Lower lobe of right lung (tissue), 2 donors: ENCODE results near the gene APOL2. TPM values are rescaled to one million over a fixed set of nuclear protein-coding genes. Genes with fewer than 3 reads are reported as not detected.
"Not testable (repeated sequence)": the region's sequence is repeated elsewhere in the genome, so short reads cannot be mapped to it uniquely, and the experiment has no call there.

ENCODE experiments used
- ATAC-seq, 2 donors: fragments of 200-7000 bp; cut with Tn5 transposase; one replicate each; pipeline ENCODE4 v1.9.1; 2020 to 2022; ENCODE audit warnings: mild to moderate bottlenecking in 2 of 2, moderate library complexity in 2 of 2
- DNase-seq: peaks from one replicate; pipeline ENCODE4 v3.0.0-alpha.2; 2020
- H3K27ac ChIP-seq: fragments of 200-600 bp; one replicate; pipeline ENCODE4 v1.8.0; 2022
- H3K27me3 ChIP-seq: fragments of 200-600 bp; one replicate; pipeline ENCODE4 v1.8.0; 2022; ENCODE audit warnings: low read depth
- H3K36me3 ChIP-seq: fragments of 200-600 bp; one replicate; pipeline ENCODE4 v1.8.0; 2022; ENCODE audit warnings: mild to moderate bottlenecking
- H3K4me1 ChIP-seq: fragments of 200-600 bp; one replicate; pipeline ENCODE4 v1.8.0; 2022
- H3K4me3 ChIP-seq: fragments of 200-600 bp; one replicate; pipeline ENCODE4 v1.8.0; 2022; ENCODE audit warnings: mild to moderate bottlenecking
- H3K9me3 ChIP-seq: fragments of 200-600 bp; one replicate; pipeline ENCODE4 v1.8.0; 2022
- intact Hi-C: fragments of 100-400 bp; cut with DNase I; formaldehyde crosslinking; loops from one replicate; pipeline ENCODE4 v1.11.0; 2022
- total RNA-seq: library from RNA; stranded (reverse); fragmentation: NEBNext Ultra II Directional; extraction: Animal tissue kit (Norgen Biotek cat#: 25700); gene quantifications from one replicate; pipeline ENCODE4 v1.2.1, GENCODE V29; 2021
- TF ChIP-seq, protein P1 (sequence below): fragments of 200-600 bp; IDR thresholded peaks from one replicate; pipeline ENCODE4 v1.8.0; 2022; ENCODE audit warnings: antibody characterized with exemption, mild to moderate bottlenecking
- donor health status: DM: no; HTN: yes; CAD: no; lungs with severe emphysema.

The APOL2 gene
- total RNA-seq, 1 donor from 2014 or later = 56.0 TPM

DNA sequence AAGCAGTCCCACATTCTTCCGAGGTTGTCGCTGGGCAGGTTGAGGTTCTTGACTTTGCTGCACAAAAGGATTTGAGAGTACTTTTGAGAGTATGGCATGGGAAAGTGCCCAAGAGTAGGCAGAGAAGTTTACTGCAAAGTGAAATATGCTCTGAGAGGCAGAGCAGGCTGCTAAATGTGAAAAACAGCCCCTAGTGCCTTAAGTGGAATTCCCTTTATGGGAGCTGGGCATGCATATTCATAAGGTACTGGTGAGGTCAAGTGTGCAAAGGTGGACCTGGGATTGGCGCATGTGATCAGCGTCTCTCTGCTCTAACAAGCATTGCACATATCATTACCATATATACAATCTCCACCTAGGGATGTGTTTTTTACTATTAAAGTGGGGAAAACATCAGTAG is 25.7 kb downstream of the APOL2 start:
- peaks cover 45% of the 10 kb centered on the region for H3K4me1 ChIP-seq
- H3K4me3 ChIP-seq = no peak overlapping the region
- no peaks in the 10 kb centered on the region for H3K9me3 ChIP-seq
- no peaks in the 10 kb centered on the region for H3K27me3 ChIP-seq
- no peaks in the 10 kb centered on the region for H3K36me3 ChIP-seq
- H3K27ac ChIP-seq = no peak overlapping the region
- TF ChIP-seq, protein P1, sequence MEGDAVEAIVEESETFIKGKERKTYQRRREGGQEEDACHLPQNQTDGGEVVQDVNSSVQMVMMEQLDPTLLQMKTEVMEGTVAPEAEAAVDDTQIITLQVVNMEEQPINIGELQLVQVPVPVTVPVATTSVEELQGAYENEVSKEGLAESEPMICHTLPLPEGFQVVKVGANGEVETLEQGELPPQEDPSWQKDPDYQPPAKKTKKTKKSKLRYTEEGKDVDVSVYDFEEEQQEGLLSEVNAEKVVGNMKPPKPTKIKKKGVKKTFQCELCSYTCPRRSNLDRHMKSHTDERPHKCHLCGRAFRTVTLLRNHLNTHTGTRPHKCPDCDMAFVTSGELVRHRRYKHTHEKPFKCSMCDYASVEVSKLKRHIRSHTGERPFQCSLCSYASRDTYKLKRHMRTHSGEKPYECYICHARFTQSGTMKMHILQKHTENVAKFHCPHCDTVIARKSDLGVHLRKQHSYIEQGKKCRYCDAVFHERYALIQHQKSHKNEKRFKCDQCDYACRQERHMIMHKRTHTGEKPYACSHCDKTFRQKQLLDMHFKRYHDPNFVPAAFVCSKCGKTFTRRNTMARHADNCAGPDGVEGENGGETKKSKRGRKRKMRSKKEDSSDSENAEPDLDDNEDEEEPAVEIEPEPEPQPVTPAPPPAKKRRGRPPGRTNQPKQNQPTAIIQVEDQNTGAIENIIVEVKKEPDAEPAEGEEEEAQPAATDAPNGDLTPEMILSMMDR = no peak
- ATAC-seq (peak; percentile 73 to 74), DNase-seq (no peak)
- intact Hi-C loops = no loop called here

DNA sequence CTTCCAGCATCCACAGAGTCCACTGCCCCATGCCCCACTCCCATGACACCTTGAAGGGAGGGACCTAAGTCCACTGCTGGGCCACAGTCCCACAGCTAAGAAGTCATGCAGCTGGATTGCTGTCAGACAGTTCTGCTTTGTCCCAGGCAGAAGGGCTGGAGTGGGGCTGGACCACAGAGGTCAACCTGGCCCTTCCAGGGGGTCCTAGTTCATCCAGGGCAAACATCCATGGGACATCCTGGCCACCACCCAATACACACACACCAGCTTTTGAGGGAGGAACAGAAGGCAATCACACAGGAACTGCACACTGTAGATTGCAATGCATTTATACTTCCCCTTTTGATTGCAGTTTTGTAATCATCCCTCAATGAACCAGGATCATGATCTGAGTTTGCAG is 26.4 kb downstream of the APOL2 start:
- no peak overlapping the region for H3K4me3 ChIP-seq
- no peaks in the 10 kb centered on the region for H3K27me3 ChIP-seq
- TF ChIP-seq, protein P1 = no peak
- intact Hi-C loops = no loop called here
- ATAC-seq (peak; percentile 43 to 63), DNase-seq (no peak)
- peak overlapping the region; percentile 24 for H3K27ac ChIP-seq
- H3K9me3 ChIP-seq = no peaks in the 10 kb centered on the region
- H3K36me3 ChIP-seq = no peaks in the 10 kb centered on the region
- H3K4me1 ChIP-seq = peaks cover 49% of the 10 kb centered on the region

DNA sequence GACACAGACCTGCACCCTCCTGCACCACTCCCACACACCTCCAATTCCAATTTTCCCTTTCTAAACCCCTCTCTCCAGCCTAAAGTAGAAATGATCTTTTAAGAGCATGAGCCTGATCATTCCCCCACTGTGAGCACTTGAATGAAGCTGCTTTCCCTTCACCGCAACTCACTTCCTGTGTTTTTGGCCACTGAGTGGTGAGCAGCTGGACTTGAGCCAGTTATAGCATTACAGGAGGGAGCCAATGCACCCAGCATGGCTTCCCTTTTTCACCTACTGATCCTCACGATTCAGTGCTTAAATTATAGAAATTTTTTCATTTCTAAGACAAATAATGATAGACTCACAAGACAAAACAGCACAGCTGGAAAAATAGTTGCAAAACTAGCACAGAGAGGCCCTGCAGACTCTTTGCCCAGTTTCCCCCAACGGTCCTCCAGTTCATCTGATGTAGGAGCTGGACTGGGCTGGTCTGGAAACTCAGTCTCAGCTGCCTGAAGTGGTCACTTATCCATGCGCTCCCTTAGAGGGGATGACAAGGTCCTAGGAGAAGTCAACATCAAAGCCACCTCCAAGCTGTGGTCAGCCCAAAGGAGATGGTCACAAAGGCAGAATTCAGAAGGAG is 28.0 kb downstream of the APOL2 start:
- DNase-seq (no peak), ATAC-seq (peak; percentile 31 to 52)
- no peak overlapping the region for H3K4me3 ChIP-seq
- peaks cover 53% of the 10 kb centered on the region for H3K4me1 ChIP-seq
- H3K27ac ChIP-seq = peak overlapping the region; percentile 20
- H3K9me3 ChIP-seq = no peaks in the 10 kb centered on the region
- TF ChIP-seq, protein P1 = no peak
- no peaks in the 10 kb centered on the region for H3K36me3 ChIP-seq
- no peaks in the 10 kb centered on the region for H3K27me3 ChIP-seq
- intact Hi-C loops = no loop called here

DNA sequence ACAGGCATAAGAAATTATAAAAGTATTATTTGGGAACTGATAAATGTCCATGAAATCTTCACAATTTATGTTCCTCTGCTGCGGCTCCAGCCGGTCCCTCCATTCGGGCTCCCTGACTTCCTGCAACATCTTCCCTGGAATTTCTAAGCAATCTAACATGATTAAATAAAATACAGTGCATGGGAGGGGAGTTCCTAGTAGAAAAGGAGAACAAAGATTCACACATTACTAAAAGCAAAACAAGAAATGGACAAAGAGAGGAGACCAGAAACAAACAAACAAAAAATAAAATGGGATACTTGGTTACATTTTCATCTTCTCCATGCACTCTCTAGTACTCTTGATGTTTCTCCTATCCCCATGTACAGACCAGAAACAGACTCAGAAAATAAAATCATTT is 29.1 kb downstream of the APOL2 start:
- peak overlapping the region; percentile 20 for H3K27ac ChIP-seq
- no peak for DNase-seq
- no peaks in the 10 kb centered on the region for H3K36me3 ChIP-seq
- TF ChIP-seq, protein P1 = no peak
- H3K27me3 ChIP-seq = no peaks in the 10 kb centered on the region
- H3K4me1 ChIP-seq = peaks cover 55% of the 10 kb centered on the region
- no peak overlapping the region for H3K4me3 ChIP-seq
- no peak for ATAC-seq
- intact Hi-C loops = no loop called here
- H3K9me3 ChIP-seq = no peaks in the 10 kb centered on the region

DNA sequence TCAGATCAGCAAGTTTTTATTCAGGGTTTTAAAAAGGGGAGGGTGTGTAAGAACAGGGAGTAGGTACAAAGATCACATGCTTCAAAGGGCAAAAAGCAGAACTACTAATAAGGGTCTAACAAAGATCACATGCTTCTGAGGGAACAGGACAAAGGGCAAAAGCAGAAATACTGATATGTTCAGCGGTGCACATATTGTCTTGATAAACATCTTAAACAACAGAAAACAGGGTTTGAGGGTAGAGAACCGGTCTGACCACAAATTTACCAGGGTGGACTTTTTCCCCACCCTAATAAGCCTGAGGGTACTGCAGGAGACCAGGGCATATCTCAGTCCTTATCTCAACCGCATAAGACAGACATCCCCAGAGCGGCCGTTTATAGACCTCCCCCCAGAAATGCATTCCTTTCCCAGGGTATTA is 29.8 kb downstream of the APOL2 start:
- intact Hi-C loops, H3K4me3 ChIP-seq, ATAC-seq, DNase-seq, H3K27ac ChIP-seq, H3K27me3 ChIP-seq, H3K36me3 ChIP-seq, H3K9me3 ChIP-seq: not testable (repeated sequence)
- peaks cover 55% of the 10 kb centered on the region for H3K4me1 ChIP-seq

DNA sequence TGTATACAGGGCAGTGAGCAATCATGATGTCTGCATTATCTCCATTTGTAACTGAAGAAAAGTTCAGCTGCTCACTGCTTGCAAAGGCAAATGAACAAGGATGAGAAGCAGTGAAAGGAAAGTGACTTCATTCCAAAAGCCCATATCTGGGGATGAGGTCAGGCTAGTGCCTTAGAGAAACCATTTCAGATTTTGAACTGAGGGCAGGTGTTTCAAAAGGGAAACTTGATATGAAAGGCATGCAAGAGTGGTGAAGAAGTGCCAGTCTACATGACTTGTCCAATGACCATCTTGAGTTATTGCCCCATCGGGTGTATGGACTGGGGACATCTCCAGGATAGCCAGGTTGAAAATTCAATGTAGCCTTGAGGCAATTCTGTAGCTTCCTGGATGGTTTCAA is 30.4 kb downstream of the APOL2 start:
- Histone ChIP-seq H3K27ac (no peak overlapping the region), H3K36me3 (no peaks in the 10 kb centered on the region), H3K27me3 (no peaks in the 10 kb centered on the region), H3K4me1 (peaks cover 49% of the 10 kb centered on the region), H3K9me3 (no peaks in the 10 kb centered on the region), H3K4me3 (no peak overlapping the region)
- intact Hi-C loops = no loop called here
- ATAC-seq (no peak), DNase-seq (no peak)
- TF ChIP-seq, protein P1 = no peak
